Anterior cingulate cortex (tissue), 58 donors: ENCODE results near the gene ELMO1.
A peak's percentile ranks its signal among the peaks of the same experiment; 100 is the strongest.

Experiments
- DNase-seq, 58 donors: peaks; one replicate each; lab custom pipeline; 2025; lab: John Stamatoyannopoulos, UW

The ELMO1 gene

GRCh38 chr7:37113661-37114355 lies 334.9 kb downstream of the ELMO1 start:
- DNase-seq: no peak

DNA sequence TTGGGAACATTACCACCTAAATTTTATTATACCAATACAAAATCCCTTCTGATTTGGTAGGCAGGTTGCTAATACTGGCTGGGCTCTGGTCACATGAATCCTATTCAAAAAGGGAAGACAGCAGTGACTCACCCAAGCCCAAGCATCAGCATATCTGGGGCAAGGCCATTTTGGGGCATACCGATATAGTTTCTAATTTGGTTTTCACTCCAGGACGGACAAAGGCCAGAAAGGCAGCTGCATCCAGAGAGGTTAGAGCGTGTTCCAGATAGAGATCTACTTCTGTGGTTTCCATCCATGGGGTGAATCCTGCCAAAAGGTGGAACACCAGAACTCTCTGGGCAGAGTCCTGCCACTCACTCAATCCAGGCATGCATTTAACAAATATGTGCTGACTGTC lies 335.8 kb downstream of the ELMO1 start:
- DNase-seq: no peak

GRCh38 chr7:37112218-37112617 lies 336.4 kb downstream of the ELMO1 start:
- no peak for DNase-seq

DNA sequence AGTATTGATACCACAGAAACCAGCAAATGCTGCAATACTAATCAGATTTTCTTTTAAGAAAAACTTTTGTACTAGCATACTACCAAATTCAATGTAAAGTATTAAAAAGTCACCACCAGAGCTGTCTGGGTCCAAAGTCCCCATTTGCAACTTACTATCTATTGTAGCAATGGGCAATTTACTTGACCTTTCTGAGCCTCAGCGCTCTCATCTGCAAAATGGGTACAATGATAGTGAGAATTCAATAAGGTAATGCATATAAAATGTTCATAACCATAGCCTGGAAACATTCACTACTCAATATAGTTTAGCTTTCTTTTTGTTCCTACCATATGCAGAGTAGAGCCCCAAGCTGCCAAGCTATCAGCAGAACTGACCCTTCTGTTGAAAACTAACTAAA lies 337.2 kb downstream of the ELMO1 start:
- DNase-seq: no peak

DNA sequence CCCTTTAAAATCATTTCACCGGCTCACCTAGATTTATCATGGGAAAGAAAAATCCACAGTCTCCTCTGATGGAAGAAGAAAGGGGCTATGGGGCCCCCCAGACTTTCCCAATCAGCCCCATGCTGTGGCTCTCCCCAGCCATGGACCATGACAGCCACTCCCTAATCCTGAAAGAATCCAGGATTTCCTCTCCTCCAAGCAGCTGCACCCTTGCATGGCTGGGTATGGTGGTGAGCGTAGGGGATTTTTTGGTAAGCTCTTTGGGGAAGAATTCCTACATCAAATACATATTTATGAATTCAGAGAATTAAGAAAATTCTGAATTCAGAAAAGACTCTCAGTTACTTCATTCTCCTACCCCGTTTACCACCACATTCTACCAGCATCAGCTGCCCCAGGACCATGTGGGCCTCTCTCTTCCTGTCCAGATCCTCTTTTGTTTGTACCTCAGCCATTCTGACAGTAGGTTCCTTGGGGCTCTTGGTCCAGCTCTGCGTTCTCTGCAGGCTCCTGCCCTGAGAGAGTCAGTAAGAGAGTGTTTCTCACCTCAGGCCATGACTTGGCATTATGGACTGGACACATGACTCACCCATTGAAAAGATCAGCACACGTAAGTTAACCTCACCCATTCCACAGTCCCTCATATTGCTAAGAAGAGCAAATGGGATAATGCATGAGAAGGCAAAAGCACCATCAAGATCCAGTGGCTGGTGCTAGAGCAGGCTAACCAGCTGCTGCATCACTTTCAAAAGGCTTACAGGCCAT lies 337.8 kb downstream of the ELMO1 start:
- no peak for DNase-seq

GRCh38 chr7:37109843-37110242 lies 338.8 kb downstream of the ELMO1 start:
- DNase-seq: no peak

DNA sequence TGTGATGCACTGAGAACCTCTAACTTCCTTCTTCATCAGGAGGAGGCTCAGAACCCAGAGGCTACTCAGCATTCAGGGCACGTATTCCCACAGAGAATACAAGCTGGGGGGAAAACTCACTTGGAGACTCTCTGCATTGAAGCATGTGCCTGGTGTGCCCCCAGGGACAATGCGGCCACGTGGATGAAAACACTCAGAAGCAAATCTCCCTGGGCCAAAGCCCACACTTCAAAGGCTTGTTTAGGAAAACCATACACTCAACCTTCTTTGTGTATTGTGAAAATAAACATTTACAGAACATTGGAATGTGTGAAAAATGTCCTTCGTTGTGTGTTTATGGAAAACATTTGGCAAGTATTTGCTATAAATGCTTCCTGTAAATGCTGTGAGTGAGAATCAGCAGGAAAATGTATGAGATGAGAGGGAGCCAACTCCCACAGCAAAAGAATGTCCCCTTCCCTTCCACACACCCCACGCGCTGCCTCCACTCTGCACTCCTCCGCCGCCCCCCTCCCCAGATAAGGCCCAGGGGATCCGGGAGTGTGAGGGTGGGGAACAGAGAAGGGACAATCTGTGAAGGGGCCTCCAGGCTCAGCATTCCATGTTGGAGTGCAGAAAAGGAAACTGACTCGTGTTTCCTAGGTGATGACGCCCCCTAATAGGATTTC lies 339.5 kb downstream of the ELMO1 start:
- peak in 9 of 58 donors; percentile 6 to 58 (median 14) for DNase-seq

- DNase-seq: no peak
Measured at GRCh38 chr7:37108615-37109014, 340.0 kb downstream of the ELMO1 start.

- no peak for DNase-seq
Measured at GRCh38 chr7:37107047-37107750, 341.5 kb downstream of the ELMO1 start.

DNA sequence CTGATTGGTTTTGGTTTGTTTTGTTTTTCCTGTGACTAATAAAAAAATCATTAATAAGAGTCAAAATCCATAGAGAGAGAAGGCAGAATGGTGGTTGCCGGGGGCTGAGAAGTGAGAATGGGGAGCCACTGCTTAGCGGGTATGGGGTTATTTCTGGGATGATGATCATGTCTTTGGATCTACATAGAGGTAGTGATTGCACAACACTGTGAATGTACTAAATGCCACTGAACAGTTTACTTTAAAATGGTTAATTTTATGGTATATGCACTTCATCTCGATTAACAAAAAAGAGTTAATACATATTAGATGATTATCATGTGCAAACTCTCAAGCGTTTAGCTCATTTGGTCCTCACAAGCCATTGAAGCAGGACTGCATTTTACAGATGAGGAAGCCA lies 342.9 kb downstream of the ELMO1 start:
- DNase-seq: no peak

DNA sequence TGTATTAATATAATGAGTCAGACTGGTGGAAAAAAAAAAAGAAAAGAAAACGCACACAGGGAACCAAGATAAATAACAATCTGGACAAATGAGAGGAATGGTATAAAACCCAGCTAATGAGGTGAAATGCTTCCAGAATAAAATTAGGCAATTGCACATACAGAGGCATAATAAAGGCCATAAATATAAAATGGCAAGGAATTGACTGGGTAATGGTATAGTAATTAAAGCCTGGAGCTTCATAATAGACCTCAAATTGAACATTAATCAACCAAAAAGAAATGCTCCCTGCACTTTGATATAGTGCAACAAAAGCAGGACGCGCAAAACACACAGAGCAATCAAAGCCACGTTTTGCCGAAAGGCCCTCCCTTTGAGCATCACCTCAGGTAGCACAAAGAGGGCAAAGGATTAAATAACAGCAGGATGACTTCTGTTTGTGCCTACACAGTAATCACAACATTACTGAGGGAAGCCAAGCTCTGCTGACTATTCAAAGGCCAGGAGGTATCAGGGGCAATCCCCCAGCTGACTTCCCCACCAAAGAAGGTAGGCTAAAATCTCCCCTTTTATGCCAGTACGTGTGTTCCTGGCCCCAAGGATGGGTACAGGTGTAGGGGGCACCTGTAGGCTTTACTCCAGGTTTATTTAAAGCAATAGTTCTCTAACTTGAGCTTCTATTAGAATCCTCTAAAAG lies 343.7 kb downstream of the ELMO1 start:
- DNase-seq: no peak

- no peak for DNase-seq
Measured at GRCh38 chr7:37102518-37103137, 346.0 kb downstream of the ELMO1 start.

DNA sequence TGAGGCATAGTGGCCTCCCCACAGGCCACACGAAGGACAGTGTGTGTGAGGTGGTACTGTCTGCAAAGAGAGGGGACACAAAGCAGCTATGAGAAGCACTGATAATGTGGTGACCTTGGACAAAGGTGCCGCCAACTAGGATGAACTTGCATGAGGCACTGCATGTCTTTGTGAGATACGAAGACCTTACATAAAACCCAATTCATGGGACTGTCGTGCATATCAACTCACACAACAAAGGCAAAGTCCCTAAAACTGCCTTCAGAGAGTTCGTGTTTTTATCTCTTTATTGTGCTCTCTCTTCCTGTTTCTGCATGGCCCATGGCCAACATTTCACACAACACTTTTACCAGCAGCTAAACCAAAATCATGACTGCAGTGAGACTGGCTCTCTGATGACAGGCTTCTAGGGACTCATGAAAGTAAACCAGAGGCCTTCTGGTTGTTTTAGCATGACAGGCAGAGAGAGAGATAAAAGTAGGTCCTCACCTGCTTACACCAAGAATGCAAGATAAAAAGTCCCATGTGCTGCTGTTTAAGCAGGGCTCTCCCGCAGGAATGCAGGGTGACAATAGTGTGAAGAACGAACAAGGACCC lies 347.8 kb downstream of the ELMO1 start:
- peak in 1 of 58 donors; percentile 19 for DNase-seq

GRCh38 chr7:37098762-37099161 lies 349.9 kb downstream of the ELMO1 start:
- no peak for DNase-seq

- no peak for DNase-seq
Measured at GRCh38 chr7:37097983-37098382, 350.7 kb downstream of the ELMO1 start.

- no peak for DNase-seq
Measured at GRCh38 chr7:37097276-37097675, 351.4 kb downstream of the ELMO1 start.

DNA sequence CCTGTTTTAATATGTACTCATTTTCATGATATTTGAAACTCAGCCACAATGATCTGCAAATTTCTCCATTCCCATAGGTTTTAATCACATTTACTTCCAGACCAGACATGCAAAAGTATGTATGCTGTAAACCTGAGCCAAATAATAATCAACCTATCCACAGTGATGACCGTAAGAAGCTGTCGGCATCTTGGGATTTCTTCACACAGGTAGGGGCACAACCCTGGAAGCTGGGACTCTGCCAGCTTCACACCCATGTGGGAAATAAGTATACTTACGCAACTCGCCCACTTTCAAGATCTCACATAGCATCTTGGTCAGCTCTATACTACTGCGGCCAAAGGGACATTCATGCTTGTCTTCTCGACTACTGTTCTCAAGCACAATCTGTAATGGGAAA lies 352.3 kb downstream of the ELMO1 start:
- DNase-seq: no peak

GRCh38 chr7:37095122-37095521 lies 353.5 kb downstream of the ELMO1 start:
- DNase-seq: no peak

DNA sequence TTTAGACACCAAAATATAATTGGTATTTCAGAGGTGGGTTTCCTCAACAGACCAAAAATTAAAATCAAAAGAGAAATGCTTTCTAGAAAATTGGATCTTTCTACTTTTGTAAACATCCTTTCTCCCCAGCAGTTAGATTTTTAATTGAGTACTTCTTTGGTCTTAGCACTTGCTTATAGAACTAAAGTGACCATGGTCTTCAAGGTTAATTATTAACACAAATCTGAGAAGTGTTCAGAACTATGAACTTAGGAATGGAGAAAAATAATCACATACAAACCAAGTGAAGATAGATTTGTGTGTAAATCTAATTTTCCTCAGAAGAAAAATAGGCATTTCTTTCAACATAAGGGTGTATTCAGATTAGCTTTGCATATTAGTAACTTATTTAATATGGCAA lies 355.4 kb downstream of the ELMO1 start:
- DNase-seq: no peak
